Hepatocyte (in vitro differentiated cells): ENCODE data around the gene ZNF480. TPM values are rescaled to one million over a fixed set of nuclear protein-coding genes. Genes with fewer than 3 reads are reported as not detected.
"Not testable (repeated sequence)": the region's sequence is repeated elsewhere in the genome, so short reads cannot be mapped to it uniquely, and the experiment has no call there.

Source experiments
- DNase-seq: peaks from one replicate; pipeline ENCODE4 v3.0.0-alpha.2; 2016; ENCODE audit warnings: low spot score
- H2AFZ ChIP-seq: fragments of 200-600 bp; sonication (generic); 2 replicates; pipeline ENCODE4 v1.6.0; 2016; ENCODE audit warnings: antibody characterized with exemption, mild to moderate bottlenecking
- H3K27ac ChIP-seq: fragments of 200-600 bp; sonication (generic); 2 replicates; pipeline ENCODE4 v1.5.1; 2016; ENCODE audit warnings: mild to moderate bottlenecking
- H3K27me3 ChIP-seq: fragments of 200-600 bp; sonication (generic); 2 replicates; pipeline ENCODE4 v1.6.1; 2016
- H3K36me3 ChIP-seq: fragments of 200-600 bp; sonication (generic); replicated peaks from 2 replicates; pipeline ENCODE4 v1.5.1; 2016; ENCODE audit warnings: low read depth; ENCODE audit not compliant: insufficient read depth
- H3K4me1 ChIP-seq: fragments of 200-600 bp; sonication (generic); 2 replicates; pipeline ENCODE4 v1.5.1; 2016; ENCODE audit warnings: mild to moderate bottlenecking, moderate library complexity; ENCODE audit not compliant: insufficient read depth
- H3K4me2 ChIP-seq: fragments of 200-600 bp; sonication (generic); 2 replicates; pipeline ENCODE4 v1.6.0; 2016
- H3K4me3 ChIP-seq: fragments of 200-600 bp; sonication (generic); 2 replicates; pipeline ENCODE4 v1.5.1; 2016; ENCODE audit warnings: mild to moderate bottlenecking
- H3K79me2 ChIP-seq: fragments of 200-600 bp; sonication (generic); 2 replicates; pipeline ENCODE4 v1.6.0; 2017; ENCODE audit warnings: mild to moderate bottlenecking
- H3K9me2 ChIP-seq: fragments of 200-600 bp; sonication (generic); replicated peaks from 2 replicates; pipeline ENCODE4 v1.6.0; 2017; ENCODE audit warnings: mild to moderate bottlenecking; ENCODE audit not compliant: insufficient read depth
- H3K9me3 ChIP-seq: fragments of 200-600 bp; sonication (generic); 2 replicates; pipeline ENCODE4 v1.5.1; 2016; ENCODE audit warnings: low read depth, mild to moderate bottlenecking
- H4K20me1 ChIP-seq: fragments of 200-600 bp; sonication (generic); 2 replicates; pipeline ENCODE4 v1.6.0; 2016; ENCODE audit warnings: mild to moderate bottlenecking; ENCODE audit not compliant: insufficient read depth, poor library complexity, severe bottlenecking
- CTCF ChIP-seq: fragments of 200-600 bp; sonication (generic); IDR thresholded peaks from 2 replicates; pipeline ENCODE4 v1.5.1; 2016; ENCODE audit warnings: antibody characterized with exemption, mild to moderate bottlenecking; ENCODE audit not compliant: poor library complexity
- EZH2 ChIP-seq: fragments of 200-600 bp; sonication (generic); IDR thresholded peaks from 2 replicates; pipeline ENCODE4 v1.6.1; 2016; ENCODE audit warnings: antibody characterized with exemption, mild to moderate bottlenecking, borderline replicate concordance
- EZH2phosphoT487 ChIP-seq: fragments of 200-600 bp; sonication (generic); IDR thresholded peaks from one replicate; pipeline ENCODE4 v1.6.1; 2018; ENCODE audit warnings: antibody characterized with exemption, mild to moderate bottlenecking, low read depth, moderate library complexity; ENCODE audit not compliant: unreplicated experiment, severe bottlenecking
- WGBS: methylation state at CpG from one replicate; pipeline ENCODE4 v1.1.6; 2016; ENCODE audit warnings: low lambda C conversion rate; ENCODE audit errors: missing lambda C conversion rate; 5-methylcytosine and 5-hydroxymethylcytosine counted together
- polyA plus RNA-seq: library from polyadenylated mRNA; unstranded; fragments of >200 nt; fragmentation: Nextera tagmentation; extraction: Ambion mirVana; gene quantifications from 2 replicates; pipeline ENCODE4 v1.2.1, GENCODE V29; 2016
- total RNA-seq: library from RNA; depleted of rRNA; stranded (reverse); fragments of >200 nt; gene quantifications from 2 replicates; pipeline ENCODE4 v1.2.3, GENCODE V29; 2014

The ZNF480 gene
- total RNA-seq: 8.7 and 10.5 TPM in 2 replicates
- polyA plus RNA-seq: 16.1 and 17.9 TPM in 2 replicates

GRCh38 chr19:52296773-52297600, at the start of gene ZNF480:
TSS of gene ZNF480 (plus strand) at chr19:52297169. CDS start at chr19:52300413, 3,244 bp downstream.
- peak within 1 kb of the TSS; percentile 100 for H3K4me3 ChIP-seq
- H3K79me2 ChIP-seq: peaks cover 24% of the 10 kb centered on the region
- peaks cover 11% of the 10 kb centered on the region for H3K36me3 ChIP-seq
- 1% methylated on average over 42 of the region's 75 CpGs for WGBS
- H3K4me1 ChIP-seq: peaks cover 13% of the 10 kb centered on the region
- H3K4me2 ChIP-seq: peak within 1 kb of the TSS; percentile 91
- H2AFZ ChIP-seq: peak within 1 kb of the TSS; percentile 100
- H3K27ac ChIP-seq: peak within 1 kb of the TSS; percentile 100
- no peaks in the 10 kb centered on the region for H3K27me3 ChIP-seq
- peaks cover 18% of the 10 kb centered on the region for H3K9me3 ChIP-seq
- no peaks in the 10 kb centered on the region for H3K9me2 ChIP-seq
- no peaks in the 10 kb centered on the region for H4K20me1 ChIP-seq
- peak; percentile 91 for DNase-seq
- no peak for TF ChIP-seq EZH2phosphoT487
- TF ChIP-seq EZH2: no peak
- no peak for TF ChIP-seq CTCF

GRCh38 chr19:52248241-52248640, 48.7 kb upstream of the ZNF480 start:
- DNase-seq: peak; percentile 55
- no peaks in the 10 kb centered on the region for H3K36me3 ChIP-seq
- whole genome bisulfite sequencing: 26% methylated on average over 6 of the region's 6 CpGs

GRCh38 chr19:52258426-52258825, 38.5 kb upstream of the ZNF480 start:
- H3K27ac ChIP-seq: no peak overlapping the region
- no peaks in the 10 kb centered on the region for H4K20me1 ChIP-seq
- WGBS: 93% methylated on average over 5 of the region's 5 CpGs
- DNase-seq: no peak
- no peaks in the 10 kb centered on the region for H3K4me1 ChIP-seq
- H3K36me3 ChIP-seq: no peaks in the 10 kb centered on the region
- no peaks in the 10 kb centered on the region for H3K9me2 ChIP-seq
- H3K4me3 ChIP-seq: no peak overlapping the region
- no peak overlapping the region for H2AFZ ChIP-seq
- no peaks in the 10 kb centered on the region for H3K79me2 ChIP-seq
- no peak overlapping the region for H3K4me2 ChIP-seq
- TF ChIP-seq EZH2 (no peak), CTCF (no peak), EZH2phosphoT487 (no peak)
- no peaks in the 10 kb centered on the region for H3K9me3 ChIP-seq
- no peaks in the 10 kb centered on the region for H3K27me3 ChIP-seq

More at GRCh38 chr19:52248241-52248640, 48.7 kb upstream of the ZNF480 start:
- Histone ChIP-seq H3K27me3 (no peaks in the 10 kb centered on the region), H3K4me2 (no peak overlapping the region), H3K4me1 (no peaks in the 10 kb centered on the region), H3K9me3 (no peaks in the 10 kb centered on the region), H3K9me2 (no peaks in the 10 kb centered on the region), H4K20me1 (no peaks in the 10 kb centered on the region), H3K79me2 (no peaks in the 10 kb centered on the region), H2AFZ (no peak overlapping the region), H3K4me3 (no peak overlapping the region), H3K27ac (no peak overlapping the region)
- TF ChIP-seq EZH2phosphoT487: no peak
- TF ChIP-seq EZH2: no peak
- TF ChIP-seq CTCF: peak; percentile 58

- DNase-seq, H3K27ac ChIP-seq, H3K9me3 ChIP-seq, H2AFZ ChIP-seq, H3K4me2 ChIP-seq, H3K27me3 ChIP-seq, H3K36me3 ChIP-seq, H3K79me2 ChIP-seq, H3K9me2 ChIP-seq, H3K4me1 ChIP-seq, H3K4me3 ChIP-seq, H4K20me1 ChIP-seq: not testable (repeated sequence)
- WGBS: 91% methylated on average over 6 of the region's 6 CpGs
These were observed 31.4 kb upstream of the ZNF480 start for GRCh38 chr19:52265556-52265955.
